SK-N-MC (cell line): ENCODE results near the gene CABP4.

Experiments used
- EZH2 ChIP-seq: fragments of 200-600 bp; sonication (generic); IDR thresholded peaks from one replicate; pipeline ENCODE4 v1.6.1; 2017; ENCODE audit warnings: antibody characterized with exemption
- FOXP2 ChIP-seq: optimal IDR thresholded peaks from 2 replicates; pipeline ENCODE3; 2011; ENCODE audit warnings: mild to moderate bottlenecking, moderate library complexity; ENCODE audit not compliant: insufficient read depth; ENCODE audit errors: extremely low read length, control extremely low read depth
- POLR2AphosphoS5 ChIP-seq: IDR thresholded peaks from 2 replicates; pipeline ENCODE4 v1.6.1; 2012; ENCODE audit warnings: mild to moderate bottlenecking, low read depth, low read length, borderline replicate concordance

GRCh38 chr11:67419325-67420049 is 35.7 kb upstream of the CABP4 start:
- TF ChIP-seq EZH2 (no peak), POLR2AphosphoS5 (no peak), FOXP2 (no peak)
